Neural crest cell (in vitro differentiated cells): ENCODE data around the gene DENND1B. TPM values are rescaled to one million over a fixed set of nuclear protein-coding genes. Genes with fewer than 3 reads are reported as not detected.

ENCODE experiments used
- DNase-seq: peaks from one replicate; pipeline ENCODE4 v3.0.0; 2021; ENCODE audit warnings: low read depth, mixed read lengths, low spot score
- H3K27ac Mint-ChIP-seq: one replicate; pipeline ENCODE4 v1.8.0; 2021; ENCODE audit warnings: mild to moderate bottlenecking, mixed read lengths; ENCODE audit not compliant: unreplicated experiment
- H3K27me3 Mint-ChIP-seq: 2 replicates; pipeline ENCODE4 v1.8.0; 2021; ENCODE audit warnings: low read depth, mild to moderate bottlenecking, mixed read lengths
- H3K36me3 Mint-ChIP-seq: 2 replicates; pipeline ENCODE4 v1.8.0; 2021; ENCODE audit warnings: low read depth, mild to moderate bottlenecking, mixed read lengths
- H3K4me1 Mint-ChIP-seq: 2 replicates; pipeline ENCODE4 v1.8.0; 2021; ENCODE audit warnings: mixed read lengths
- H3K4me3 Mint-ChIP-seq: one replicate; pipeline ENCODE4 v1.8.0; 2021; ENCODE audit warnings: mild to moderate bottlenecking, mixed read lengths
- H3K9me3 Mint-ChIP-seq: 2 replicates; pipeline ENCODE4 v1.8.0; 2021; ENCODE audit warnings: mixed read lengths
- CTCF ChIP-seq: fragments of 200-600 bp; sonication (generic); conservative IDR thresholded peaks from 2 replicates; pipeline ENCODE4 v1.5.0; 2021; ENCODE audit warnings: antibody characterized with exemption, mild to moderate bottlenecking
- total RNA-seq: library from RNA; stranded (reverse); gene quantifications from 2 replicates; pipeline ENCODE4 v1.2.1, GENCODE V29; 2021

Gene DENND1B
- total RNA-seq, 1 donor from 2014 or later, result 6.5 TPM

- H3K27me3 Mint-ChIP-seq, result no peaks in the 10 kb centered on the region
- TF ChIP-seq CTCF, result no peak
- peaks cover 9% of the 10 kb centered on the region for H3K4me1 Mint-ChIP-seq
- no peak overlapping the region for H3K4me3 Mint-ChIP-seq
- H3K27ac Mint-ChIP-seq, result no peak overlapping the region
- H3K9me3 Mint-ChIP-seq, result no peaks in the 10 kb centered on the region
- DNase-seq, result no peak
- no peaks in the 10 kb centered on the region for H3K36me3 Mint-ChIP-seq
Measured at GRCh38 chr1:197462539-197462938, 312.7 kb downstream of the DENND1B start.

Other genes with a start within 250 kb of the DENND1B start
- gene C1orf53, start 127.2 kb upstream of the DENND1B start, total RNA-seq, result 1.9 and 3.1 TPM in 2 replicates
- not detected in 2 replicates for gene LHX9, start 141.9 kb upstream of the DENND1B start, total RNA-seq